Endothelial cell (in vitro differentiated cells): ENCODE measurements around the gene OR8I2. TPM values are rescaled to one million over a fixed set of nuclear protein-coding genes. Genes with fewer than 3 reads are reported as not detected.
A peak's percentile ranks its signal among the peaks of the same experiment; 100 is the strongest.
"Not testable (repeated sequence)": the region's sequence is repeated elsewhere in the genome, so short reads cannot be mapped to it uniquely, and the experiment has no call there.

Experiments
- DNase-seq: peaks from one replicate; pipeline ENCODE4 v3.0.0; 2021; ENCODE audit warnings: low spot score
- H3K27ac Mint-ChIP-seq: one replicate; pipeline ENCODE4 v1.8.0; 2021; ENCODE audit warnings: mixed read lengths, inconsistent platforms; ENCODE audit not compliant: unreplicated experiment
- H3K27me3 Mint-ChIP-seq: one replicate; pipeline ENCODE4 v1.8.0; 2021; ENCODE audit warnings: mild to moderate bottlenecking, moderate library complexity, mixed read lengths, inconsistent platforms; ENCODE audit not compliant: unreplicated experiment
- H3K36me3 Mint-ChIP-seq: one replicate; pipeline ENCODE4 v1.8.0; 2021; ENCODE audit warnings: mild to moderate bottlenecking, low read depth, mixed read lengths, inconsistent platforms; ENCODE audit not compliant: unreplicated experiment
- H3K4me1 Mint-ChIP-seq: one replicate; pipeline ENCODE4 v1.8.0; 2021; ENCODE audit warnings: mild to moderate bottlenecking, mixed read lengths, inconsistent platforms; ENCODE audit not compliant: unreplicated experiment
- H3K4me3 Mint-ChIP-seq: one replicate; pipeline ENCODE4 v1.8.0; 2021; ENCODE audit warnings: mild to moderate bottlenecking, mixed read lengths, inconsistent platforms; ENCODE audit not compliant: unreplicated experiment
- H3K9me3 Mint-ChIP-seq: one replicate; pipeline ENCODE4 v1.8.0; 2021; ENCODE audit warnings: mixed read lengths, inconsistent platforms; ENCODE audit not compliant: unreplicated experiment
- total RNA-seq: library from RNA; stranded (reverse); fragmentation: NEBNext Ultra II Directional; extraction: Animal tissue kit (Norgen Biotek cat#: 25700); gene quantifications from one replicate; pipeline ENCODE4 v1.2.1, GENCODE V29; 2021; ENCODE audit not compliant: unreplicated experiment
- TF ChIP-seq, protein P1 (sequence below): fragments of 200-600 bp; sonication (generic); IDR thresholded peaks from one replicate; pipeline ENCODE4 v1.5.0; 2021; ENCODE audit warnings: antibody characterized with exemption; ENCODE audit not compliant: unreplicated experiment

Gene OR8I2
- total RNA-seq, 1 donor from 2014 or later, result not detected

DNA sequence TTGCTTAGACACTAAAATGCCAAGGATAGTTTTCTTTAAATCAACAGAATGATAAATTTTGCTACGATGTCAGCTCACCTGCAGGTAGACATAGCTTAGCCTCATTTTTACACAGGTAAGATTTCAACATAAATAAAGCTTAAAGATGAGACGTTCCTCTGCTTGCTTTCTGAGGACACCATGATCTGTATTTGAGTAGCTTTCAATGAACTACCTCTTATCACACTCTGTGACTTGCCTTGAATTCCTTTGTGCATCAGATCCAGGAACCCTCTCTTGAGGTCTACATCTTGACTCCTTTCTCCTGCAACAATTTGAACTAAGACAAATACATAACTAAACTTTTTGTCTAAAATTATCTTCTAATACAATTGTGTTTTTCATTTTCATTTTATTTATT lies 26.1 kb upstream of the OR8I2 start:
- no peaks in the 10 kb centered on the region for H3K4me1 Mint-ChIP-seq
- no peaks in the 10 kb centered on the region for H3K27me3 Mint-ChIP-seq
- no peak overlapping the region for H3K27ac Mint-ChIP-seq
- TF ChIP-seq, protein P1, sequence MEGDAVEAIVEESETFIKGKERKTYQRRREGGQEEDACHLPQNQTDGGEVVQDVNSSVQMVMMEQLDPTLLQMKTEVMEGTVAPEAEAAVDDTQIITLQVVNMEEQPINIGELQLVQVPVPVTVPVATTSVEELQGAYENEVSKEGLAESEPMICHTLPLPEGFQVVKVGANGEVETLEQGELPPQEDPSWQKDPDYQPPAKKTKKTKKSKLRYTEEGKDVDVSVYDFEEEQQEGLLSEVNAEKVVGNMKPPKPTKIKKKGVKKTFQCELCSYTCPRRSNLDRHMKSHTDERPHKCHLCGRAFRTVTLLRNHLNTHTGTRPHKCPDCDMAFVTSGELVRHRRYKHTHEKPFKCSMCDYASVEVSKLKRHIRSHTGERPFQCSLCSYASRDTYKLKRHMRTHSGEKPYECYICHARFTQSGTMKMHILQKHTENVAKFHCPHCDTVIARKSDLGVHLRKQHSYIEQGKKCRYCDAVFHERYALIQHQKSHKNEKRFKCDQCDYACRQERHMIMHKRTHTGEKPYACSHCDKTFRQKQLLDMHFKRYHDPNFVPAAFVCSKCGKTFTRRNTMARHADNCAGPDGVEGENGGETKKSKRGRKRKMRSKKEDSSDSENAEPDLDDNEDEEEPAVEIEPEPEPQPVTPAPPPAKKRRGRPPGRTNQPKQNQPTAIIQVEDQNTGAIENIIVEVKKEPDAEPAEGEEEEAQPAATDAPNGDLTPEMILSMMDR, result no peak
- H3K9me3 Mint-ChIP-seq, result no peaks in the 10 kb centered on the region
- no peaks in the 10 kb centered on the region for H3K36me3 Mint-ChIP-seq
- no peak overlapping the region for H3K4me3 Mint-ChIP-seq
- DNase-seq, result no peak

DNA sequence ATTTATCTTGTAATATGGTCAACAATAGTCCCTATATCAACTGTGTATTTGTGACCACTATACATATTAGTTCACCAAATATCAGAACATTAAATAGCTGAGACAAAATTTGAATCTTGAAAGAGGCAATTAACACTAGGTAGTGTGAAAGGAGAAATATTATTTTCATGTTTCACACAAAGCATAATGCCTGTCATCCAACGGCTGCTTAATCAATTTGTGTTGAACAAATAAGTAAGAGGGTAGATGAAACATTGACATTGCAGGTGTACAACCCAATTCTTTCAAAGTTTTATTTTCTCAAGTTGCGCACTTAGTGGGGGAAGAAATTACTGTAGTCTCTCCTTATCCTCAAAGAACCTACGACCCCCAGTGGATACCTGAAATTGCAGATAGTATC lies 3.4 kb upstream of the OR8I2 start:
- Mint-ChIP-seq H3K27me3 (no peaks in the 10 kb centered on the region), H3K9me3 (no peaks in the 10 kb centered on the region), H3K4me1 (no peaks in the 10 kb centered on the region), H3K27ac (no peak overlapping the region), H3K4me3 (no peak overlapping the region), H3K36me3 (no peaks in the 10 kb centered on the region)
- TF ChIP-seq, protein P1, result peak; percentile 9
- DNase-seq, result no peak

DNA sequence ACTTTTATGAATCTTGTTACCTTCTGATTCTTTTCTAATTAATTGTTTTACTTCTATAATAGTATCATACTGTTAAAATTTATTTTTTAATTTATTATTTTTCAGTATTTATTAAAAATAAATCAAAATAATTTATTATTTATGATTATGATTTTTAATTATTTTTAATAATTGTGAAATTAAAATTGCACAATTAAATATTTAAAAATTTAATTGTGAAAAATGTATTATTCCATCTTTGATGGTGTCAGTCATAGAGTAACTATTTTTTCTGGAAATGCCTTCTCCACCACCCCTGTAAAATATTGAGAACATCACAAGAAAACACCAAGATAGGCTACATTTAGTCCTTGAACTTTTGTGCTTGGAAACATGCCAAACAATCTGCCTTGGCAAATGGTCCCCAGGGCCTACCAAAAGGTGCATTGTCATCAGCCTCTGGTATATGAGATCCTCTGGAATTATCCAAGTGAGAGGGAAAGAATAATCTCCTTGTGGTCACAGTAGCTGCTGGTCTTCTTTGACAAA lies 10.2 kb downstream of the OR8I2 start, which contains the start of gene OR8H2:
Gene OR8H2 (plus strand): TSS at position 478 of the 528 bp plus-strand sequence. CDS start 1,356 bp downstream, outside the sequence.
- Mint-ChIP-seq H3K36me3 (no peaks in the 10 kb centered on the region), H3K4me1 (no peaks in the 10 kb centered on the region), H3K4me3 (no peak within 1 kb of the TSS), H3K9me3 (no peaks in the 10 kb centered on the region), H3K27me3 (no peaks in the 10 kb centered on the region), H3K27ac (no peak within 1 kb of the TSS)
- no peak for DNase-seq
- TF ChIP-seq, protein P1, result no peak

DNA sequence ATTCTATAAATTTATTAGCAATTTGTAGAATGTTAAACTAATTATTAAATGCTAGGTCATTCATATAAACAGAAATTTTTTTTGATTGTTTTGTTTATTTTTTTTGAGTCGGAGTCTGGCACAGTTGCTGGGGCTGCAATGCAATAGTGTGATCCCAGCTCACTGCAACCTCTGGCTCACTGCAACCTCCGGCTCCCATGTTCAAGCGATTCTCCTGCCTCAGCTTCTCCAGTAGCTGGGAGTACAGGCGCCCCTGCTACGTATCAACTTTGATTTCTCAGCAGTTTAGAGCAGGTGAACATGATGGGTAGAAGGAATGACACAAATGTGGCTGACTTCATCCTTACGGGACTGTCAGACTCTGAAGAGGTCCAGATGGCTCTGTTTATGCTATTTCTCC lies 29.0 kb downstream of the OR8I2 start, which contains the start of gene OR8H3:
Gene OR8H3 (plus strand): TSS at position 301 of the 400 bp plus-strand sequence. CDS start 0 bp downstream, at position 301.
- TF ChIP-seq, protein P1, result no peak
- no peak for DNase-seq
- Mint-ChIP-seq H3K27ac (no peak within 1 kb of the TSS), H3K27me3 (no peaks in the 10 kb centered on the region), H3K4me1 (no peaks in the 10 kb centered on the region), H3K4me3 (no peak within 1 kb of the TSS), H3K36me3 (no peaks in the 10 kb centered on the region), H3K9me3 (no peaks in the 10 kb centered on the region)

DNA sequence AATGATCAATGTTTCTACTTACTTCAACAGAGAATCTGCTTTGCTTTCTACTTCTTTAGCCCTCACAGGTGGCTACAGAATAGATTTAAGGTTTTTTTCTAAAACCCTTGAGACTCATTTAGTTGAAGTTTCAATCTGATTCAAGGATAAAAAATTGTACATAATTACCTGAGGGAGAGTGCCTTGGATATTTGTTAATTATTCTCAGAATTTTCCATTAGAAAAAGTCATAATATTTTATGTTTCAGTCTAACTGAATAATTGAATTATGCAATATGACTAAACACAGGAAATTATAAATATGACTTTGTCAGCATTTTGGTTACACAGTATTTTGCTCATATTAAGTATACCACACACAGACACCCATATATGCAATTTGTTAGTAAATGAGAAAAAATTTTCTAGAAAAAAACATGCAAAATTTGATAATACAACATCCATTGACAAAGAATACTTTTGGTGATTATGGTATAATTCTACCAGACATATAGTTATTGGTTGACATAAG lies 47.1 kb downstream of the OR8I2 start, which contains the start of gene OR8J3:
Gene OR8J3 (minus strand): TSS at position 51 of the 511 bp plus-strand sequence. CDS start 2,483 bp downstream, outside the sequence.
- Mint-ChIP-seq H3K4me3 (no peak within 1 kb of the TSS), H3K27ac (no peak within 1 kb of the TSS), H3K9me3 (no peaks in the 10 kb centered on the region), H3K4me1 (no peaks in the 10 kb centered on the region), H3K27me3 (no peaks in the 10 kb centered on the region), H3K36me3 (no peaks in the 10 kb centered on the region)
- DNase-seq, result no peak
- TF ChIP-seq, protein P1, result no peak

DNA sequence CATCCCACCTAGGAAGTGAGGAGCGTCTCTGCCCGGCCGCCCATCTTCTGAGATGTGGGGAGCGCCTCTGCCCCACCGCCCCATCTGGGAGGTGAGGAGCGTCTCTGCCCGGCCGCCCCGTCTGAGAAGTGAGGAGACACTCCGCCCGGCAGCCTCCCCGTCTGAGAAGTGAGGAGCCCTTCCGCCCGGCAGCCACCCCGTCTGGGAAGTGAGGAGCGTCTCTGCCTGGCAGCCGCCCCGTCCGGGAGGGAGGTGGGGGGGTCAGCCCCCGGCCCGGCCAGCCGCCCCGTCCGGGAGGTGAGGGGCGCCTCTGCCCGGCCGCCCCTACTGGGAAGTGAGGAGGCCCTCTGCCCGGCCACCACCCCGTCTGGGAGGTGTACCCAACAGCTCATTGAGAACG lies 50.6 kb downstream of the OR8I2 start:
- not testable (repeated sequence) for H3K9me3 Mint-ChIP-seq, DNase-seq, H3K27ac Mint-ChIP-seq, H3K4me1 Mint-ChIP-seq, H3K27me3 Mint-ChIP-seq, H3K36me3 Mint-ChIP-seq, H3K4me3 Mint-ChIP-seq
